A204.1 (cell line): ENCODE results near the gene BCKDHA.
"Not testable (repeated sequence)": the region's sequence is repeated elsewhere in the genome, so short reads cannot be mapped to it uniquely, and the experiment has no call there.

ENCODE experiments used
- FAIRE-seq: peaks from 2 replicates; lab custom pipeline; 2012; peaks lifted over from hg19 to GRCh38; lab: Jason Lieb, UNC

Gene BCKDHA

GRCh38 chr19:41367848-41368301 is 29.7 kb upstream of the BCKDHA start:
- FAIRE-seq = no peak

- no peak for FAIRE-seq
Observed at GRCh38 chr19:41369769-41370168, 27.8 kb upstream of the BCKDHA start.

- FAIRE-seq = not testable (repeated sequence)
Observed at GRCh38 chr19:41371119-41371518, 26.5 kb upstream of the BCKDHA start.

GRCh38 chr19:41371541-41371940 is 26.1 kb upstream of the BCKDHA start:
- no peak for FAIRE-seq

- no peak for FAIRE-seq
Observed at GRCh38 chr19:41372501-41372900, 25.1 kb upstream of the BCKDHA start.

- FAIRE-seq = no peak
Observed at GRCh38 chr19:41373993-41374392, 23.6 kb upstream of the BCKDHA start.

GRCh38 chr19:41376241-41376997 is 21.2 kb upstream of the BCKDHA start, which contains the start of gene TMEM91:
TSS of gene TMEM91 (plus strand) at chr19:41376533. CDS start at chr19:41378310, 1,777 bp downstream.
- FAIRE-seq = no peak

- FAIRE-seq = no peak
Observed at GRCh38 chr19:41376998-41377365, 20.6 kb upstream of the BCKDHA start.

GRCh38 chr19:41377977-41378709 is 19.5 kb upstream of the BCKDHA start:
- no peak for FAIRE-seq

GRCh38 chr19:41381536-41381935 is 16.1 kb upstream of the BCKDHA start:
- FAIRE-seq = not testable (repeated sequence)

GRCh38 chr19:41384351-41384750 is 13.3 kb upstream of the BCKDHA start:
- FAIRE-seq = no peak

GRCh38 chr19:41386442-41386841 is 11.2 kb upstream of the BCKDHA start:
- no peak for FAIRE-seq

GRCh38 chr19:41391618-41392017 is 6.0 kb upstream of the BCKDHA start:
- no peak for FAIRE-seq

- FAIRE-seq = no peak
Observed at GRCh38 chr19:41392775-41393174, 4.8 kb upstream of the BCKDHA start.

GRCh38 chr19:41395355-41395754 is 2.3 kb upstream of the BCKDHA start:
- FAIRE-seq = no peak

GRCh38 chr19:41398050-41398418 is 416 bp downstream of the BCKDHA start:
- no peak for FAIRE-seq

GRCh38 chr19:41398598-41398997 is 980 bp downstream of the BCKDHA start:
- FAIRE-seq = no peak

- no peak for FAIRE-seq
Observed at GRCh38 chr19:41399091-41399490, 1.5 kb downstream of the BCKDHA start.

GRCh38 chr19:41399525-41399924 is 1.9 kb downstream of the BCKDHA start:
- no peak for FAIRE-seq

- no peak for FAIRE-seq
Observed at GRCh38 chr19:41401483-41401882, 3.9 kb downstream of the BCKDHA start.

- FAIRE-seq = no peak
Observed at GRCh38 chr19:41402010-41402409, 4.4 kb downstream of the BCKDHA start.

GRCh38 chr19:41403181-41403970 is 5.8 kb downstream of the BCKDHA start:
- no peak for FAIRE-seq

GRCh38 chr19:41405776-41406175 is 8.2 kb downstream of the BCKDHA start:
- FAIRE-seq = no peak
